HepG2 (cell line): ENCODE results near the gene DNMT3A. TPM values are rescaled to one million over a fixed set of nuclear protein-coding genes. Genes with fewer than 3 reads are reported as not detected.

Source experiments
- AKNA ChIP-seq: sonication (generic); formaldehyde crosslinking; IDR thresholded peaks from 2 replicates; pipeline ENCODE4 v1.4.0; 2020; ENCODE audit warnings: missing genetic modification reagents, borderline replicate concordance
- BCL3 ChIP-seq: sonication (generic); formaldehyde crosslinking; IDR thresholded peaks from 2 replicates; pipeline ENCODE4 v1.5.1; 2020; ENCODE audit warnings: mild to moderate bottlenecking, missing genetic modification reagents, moderate library complexity
- FOXM1 ChIP-seq: sonication (generic); formaldehyde crosslinking; IDR thresholded peaks from 2 replicates; pipeline ENCODE4 v1.5.0; 2020; ENCODE audit warnings: missing genetic modification reagents
- HOMEZ ChIP-seq: IDR thresholded peaks from 2 replicates; pipeline ENCODE4 v1.6.1; 2016; ENCODE audit warnings: low read depth
- KAT7 ChIP-seq: IDR thresholded peaks from 2 replicates; pipeline ENCODE4 v1.6.1; 2018; ENCODE audit warnings: borderline replicate concordance, missing compliant biosample characterization
- LBX2 ChIP-seq: sonication (generic); formaldehyde crosslinking; IDR thresholded peaks from 2 replicates; pipeline ENCODE4 v1.5.0; 2020; ENCODE audit warnings: missing genetic modification reagents, mild to moderate bottlenecking, borderline replicate concordance
- LCORL ChIP-seq, 2 experiments: fragments of 450-650 bp in 1 of 2; sonication (generic) in 1 of 2; formaldehyde crosslinking in 1 of 2; IDR thresholded peaks; 2 replicates each; pipeline versions ENCODE4 v1.5.0 to v1.6.1; 2017 to 2020; ENCODE audit warnings: antibody characterized with exemption in 1 of 2, missing genetic modification reagents in 1 of 2
- MAZ ChIP-seq, 2 experiments: sonication (generic) in 1 of 2; formaldehyde crosslinking in 1 of 2; IDR thresholded peaks; 2 replicates each; pipeline versions ENCODE4 v1.5.0 to v1.6.1; 2012 to 2020; ENCODE audit warnings: low read depth in 2 of 2, mild to moderate bottlenecking in 2 of 2, borderline replicate concordance in 1 of 2, improper control_type of control experiment in 1 of 2, low read length in 1 of 2, missing genetic modification reagents in 1 of 2, moderate library complexity in 1 of 2
- SYNCRIP ChIP-seq: fragments of 200-400 bp; formaldehyde crosslinking; IDR thresholded peaks from 2 replicates; pipeline ENCODE4 v1.6.1; 2018; ENCODE audit warnings: mild to moderate bottlenecking, low read depth, low read length; ENCODE audit not compliant: insufficient read depth
- ZBTB25 ChIP-seq: IDR thresholded peaks from 2 replicates; pipeline ENCODE4 v1.6.1; 2018; ENCODE audit warnings: missing genetic modification reagents
- ZMYM2 ChIP-seq: sonication (generic); formaldehyde crosslinking; IDR thresholded peaks from 2 replicates; pipeline ENCODE4 v1.8.0; 2022; ENCODE audit warnings: mild to moderate bottlenecking, missing genetic modification reagents
- ZNF101 ChIP-seq: sonication (generic); formaldehyde crosslinking; IDR thresholded peaks from 2 replicates; pipeline ENCODE4 v1.4.0; 2020; ENCODE audit warnings: mild to moderate bottlenecking, low read depth, missing genetic modification reagents, borderline replicate concordance
- ZNF160 ChIP-seq: sonication (generic); formaldehyde crosslinking; IDR thresholded peaks from 2 replicates; pipeline ENCODE4 v1.8.0; 2022; ENCODE audit warnings: mild to moderate bottlenecking, inconsistent platforms, missing genetic modification reagents
- ZNF180 ChIP-seq: sonication (generic); formaldehyde crosslinking; IDR thresholded peaks from 2 replicates; pipeline ENCODE4 v1.4.0; 2020; ENCODE audit warnings: low read depth, missing genetic modification reagents, borderline replicate concordance
- ZNF292 ChIP-seq: sonication (generic); formaldehyde crosslinking; IDR thresholded peaks from 2 replicates; pipeline ENCODE4 v1.8.1; 2022; ENCODE audit warnings: mild to moderate bottlenecking, low read depth, missing genetic modification reagents, borderline replicate concordance
- ZNF549 ChIP-seq: sonication (generic); formaldehyde crosslinking; IDR thresholded peaks from 2 replicates; pipeline ENCODE4 v1.5.0; 2020; ENCODE audit warnings: missing genetic modification reagents
- ZNF850 ChIP-seq: sonication (generic); formaldehyde crosslinking; conservative IDR thresholded peaks from 2 replicates; pipeline ENCODE4 v1.9.0; 2021; ENCODE audit warnings: mild to moderate bottlenecking, missing genetic modification reagents
- ZNF891 ChIP-seq: sonication (generic); formaldehyde crosslinking; IDR thresholded peaks from 2 replicates; pipeline ENCODE4 v1.5.0; 2020; ENCODE audit warnings: mild to moderate bottlenecking, missing genetic modification reagents
- polyA plus RNA-seq, 8 experiments: library from polyadenylated mRNA; depleted of rRNA in 3 of 8; stranded (reverse) in 7 of 8; unstranded in 1 of 8; fragments of >200 nt; fragmentation: Illumina TruSeq in 4 of 8; extraction: Trizol in 4 of 8; gene quantifications; 2 replicates each; pipeline versions ENCODE4 v1.2.1 to v1.2.3, GENCODE V29; 2011 to 2016; ENCODE audit warnings: low read depth in 4 of 8, missing spikeins in 1 of 8, mixed read lengths in 1 of 8; ENCODE audit not compliant: insufficient read depth in 1 of 8
- total RNA-seq, 5 experiments: library from RNA; depleted of rRNA; stranded (reverse); fragments of >200 nt; fragmentation: Illumina TruSeq; extraction: Trizol; gene quantifications; 2 replicates each; pipeline ENCODE4 v1.2.3, GENCODE V29; 2016; ENCODE audit warnings: low read depth in 1 of 5

The DNMT3A gene
- total and polyA plus RNA-seq, 2 of the 13 experiments (the other 11 are each of a cell fraction or from before 2014, with no cell fraction given) = 14.7 to 29.1 TPM

GRCh38 chr2:25252291-25253152 lies 89.2 kb downstream of the DNMT3A start (continued):
- TF ChIP-seq ZNF850 (CRISPR knock-in tag) = no peak
- peak; percentile 10; the same call in 1 of the 2 replicates for TF ChIP-seq MAZ (IDR thresholded peaks at IDR 0.05; ENCODE audit: borderline replicate concordance, low read depth, low read length)
- peak; percentile 30; the same call in 1 of the 2 replicates for TF ChIP-seq MAZ (CRISPR knock-in tag; IDR thresholded peaks at IDR 0.05; ENCODE audit: low read depth)
- TF ChIP-seq AKNA (CRISPR knock-in tag) = no peak
- no peak for TF ChIP-seq HOMEZ
- TF ChIP-seq KAT7 = no peak
- no peak for TF ChIP-seq ZNF891 (CRISPR knock-in tag)
- TF ChIP-seq FOXM1 (CRISPR knock-in tag) = no peak
- TF ChIP-seq ZBTB25 = no peak; the same call in 1 of the 2 replicates
- no peak for TF ChIP-seq BCL3 (CRISPR knock-in tag)
- TF ChIP-seq ZNF160 (CRISPR knock-in tag) = no peak
- no peak for TF ChIP-seq LCORL (IDR thresholded peaks at IDR 0.05)
- TF ChIP-seq LCORL (CRISPR knock-in tag; IDR thresholded peaks at IDR 0.05) = peak; percentile 28; the same call in 1 of the 2 replicates
- no peak for TF ChIP-seq LBX2
- no peak for TF ChIP-seq ZNF101 (CRISPR knock-in tag)
- TF ChIP-seq ZMYM2 (CRISPR knock-in tag) = no peak
- TF ChIP-seq SYNCRIP = no peak
- no peak for TF ChIP-seq ZNF549 (CRISPR knock-in tag)
- TF ChIP-seq ZNF180 (CRISPR knock-in tag) = no peak
- TF ChIP-seq ZNF292 (CRISPR knock-in tag) = peak; percentile 42; the same call in 1 of the 2 replicates
